SK-N-SH treated with all-trans-retinoic acid at 6 μM for 48 hours (cell line): ENCODE measurements around the gene SERPINB4.
"Not testable (repeated sequence)": the region's sequence is repeated elsewhere in the genome, so short reads cannot be mapped to it uniquely, and the experiment has no call there.

Experiments
- ATAC-seq: fragments of 200-7000 bp; cut with Tn5 transposase; 3 replicates; pipeline ENCODE4 v1.9.1; 2020; ENCODE audit warnings: mild to moderate bottlenecking, moderate library complexity
- ARNTL ChIP-seq: fragments of 450-650 bp; formaldehyde crosslinking; IDR thresholded peaks from 2 replicates; pipeline ENCODE4 v1.5.0; 2020; ENCODE audit warnings: low read depth, mild to moderate bottlenecking, moderate library complexity, borderline replicate concordance
- BACH2 ChIP-seq: fragments of 250-450 bp; sonication (Bioruptor Pico); IDR thresholded peaks from 2 replicates; pipeline ENCODE4 v1.9.0; 2021; ENCODE audit warnings: mild to moderate bottlenecking, borderline replicate concordance
- CSDC2 ChIP-seq: fragments of 250-450 bp; sonication (Bioruptor Pico); IDR thresholded peaks from 2 replicates; pipeline ENCODE4 v1.5.0; 2020; ENCODE audit warnings: mild to moderate bottlenecking, moderate library complexity
- ESRRG ChIP-seq: fragments of 250-450 bp; sonication (Bioruptor Pico); IDR thresholded peaks from 2 replicates; pipeline ENCODE4 v1.6.1; 2021; ENCODE audit warnings: mild to moderate bottlenecking
- GLIS3 ChIP-seq: fragments of 250-450 bp; sonication (Bioruptor Pico); IDR thresholded peaks from 2 replicates; pipeline ENCODE4 v1.5.0; 2020; ENCODE audit warnings: mild to moderate bottlenecking, moderate library complexity
- ISL1 ChIP-seq: fragments of 250-450 bp; sonication (Bioruptor Pico); IDR thresholded peaks from 2 replicates; pipeline ENCODE4 v2.1.2; 2022; ENCODE audit warnings: mild to moderate bottlenecking, moderate library complexity
- OSR1 ChIP-seq: fragments of 250-450 bp; sonication (Bioruptor Pico); IDR thresholded peaks from 2 replicates; pipeline ENCODE4 v1.8.0; 2022; ENCODE audit warnings: moderate library complexity, mild to moderate bottlenecking, inconsistent platforms
- PPARA ChIP-seq: fragments of 250-450 bp; sonication (Bioruptor Pico); IDR thresholded peaks from 2 replicates; pipeline ENCODE4 v1.5.0; 2020; ENCODE audit warnings: mild to moderate bottlenecking, borderline replicate concordance
- RARB ChIP-seq: fragments of 250-450 bp; sonication (Bioruptor Pico); IDR thresholded peaks from 2 replicates; pipeline ENCODE4 v1.8.0; 2021; ENCODE audit warnings: mild to moderate bottlenecking, moderate library complexity
- TOX ChIP-seq: fragments of 250-450 bp; sonication (Bioruptor Pico); IDR thresholded peaks from 2 replicates; pipeline ENCODE4 v1.8.0; 2021; ENCODE audit warnings: mild to moderate bottlenecking, moderate library complexity, borderline replicate concordance
- ZC3H10 ChIP-seq: fragments of 250-450 bp; sonication (Bioruptor Pico); IDR thresholded peaks from 2 replicates; pipeline ENCODE4 v1.5.1; 2021; ENCODE audit warnings: mild to moderate bottlenecking, moderate library complexity
- ZFP3 ChIP-seq: fragments of 250-450 bp; sonication (Bioruptor Pico); IDR thresholded peaks from 2 replicates; pipeline ENCODE4 v1.5.0; 2020; ENCODE audit warnings: mild to moderate bottlenecking, moderate library complexity
- ZNF70 ChIP-seq: fragments of 450-650 bp; formaldehyde crosslinking; IDR thresholded peaks from 2 replicates; pipeline ENCODE4 v1.5.0; 2020; ENCODE audit warnings: mild to moderate bottlenecking, moderate library complexity
- TF ChIP-seq, protein P1 (sequence below): fragments of 250-450 bp; sonication (Bioruptor Pico); IDR thresholded peaks from 2 replicates; pipeline ENCODE4 v1.5.0; 2020; ENCODE audit warnings: mild to moderate bottlenecking, moderate library complexity
- TF ChIP-seq, protein P2 (sequence below): fragments of 250-450 bp; sonication (Bioruptor Pico); IDR thresholded peaks from 2 replicates; pipeline ENCODE4 v1.8.0; 2020; ENCODE audit warnings: mild to moderate bottlenecking, moderate library complexity, borderline replicate concordance
- TF ChIP-seq, protein P3 (sequence below): fragments of 250-450 bp; sonication (Bioruptor Pico); IDR thresholded peaks from 2 replicates; pipeline ENCODE4 v1.5.1; 2020; ENCODE audit warnings: low read depth, mild to moderate bottlenecking, moderate library complexity
- TF ChIP-seq, protein P4 (sequence below): fragments of 250-450 bp; sonication (Bioruptor Pico); IDR thresholded peaks from 2 replicates; pipeline ENCODE4 v1.8.0; 2021; ENCODE audit warnings: low read depth, mild to moderate bottlenecking, moderate library complexity, borderline replicate concordance

SERPINB4 gene

DNA sequence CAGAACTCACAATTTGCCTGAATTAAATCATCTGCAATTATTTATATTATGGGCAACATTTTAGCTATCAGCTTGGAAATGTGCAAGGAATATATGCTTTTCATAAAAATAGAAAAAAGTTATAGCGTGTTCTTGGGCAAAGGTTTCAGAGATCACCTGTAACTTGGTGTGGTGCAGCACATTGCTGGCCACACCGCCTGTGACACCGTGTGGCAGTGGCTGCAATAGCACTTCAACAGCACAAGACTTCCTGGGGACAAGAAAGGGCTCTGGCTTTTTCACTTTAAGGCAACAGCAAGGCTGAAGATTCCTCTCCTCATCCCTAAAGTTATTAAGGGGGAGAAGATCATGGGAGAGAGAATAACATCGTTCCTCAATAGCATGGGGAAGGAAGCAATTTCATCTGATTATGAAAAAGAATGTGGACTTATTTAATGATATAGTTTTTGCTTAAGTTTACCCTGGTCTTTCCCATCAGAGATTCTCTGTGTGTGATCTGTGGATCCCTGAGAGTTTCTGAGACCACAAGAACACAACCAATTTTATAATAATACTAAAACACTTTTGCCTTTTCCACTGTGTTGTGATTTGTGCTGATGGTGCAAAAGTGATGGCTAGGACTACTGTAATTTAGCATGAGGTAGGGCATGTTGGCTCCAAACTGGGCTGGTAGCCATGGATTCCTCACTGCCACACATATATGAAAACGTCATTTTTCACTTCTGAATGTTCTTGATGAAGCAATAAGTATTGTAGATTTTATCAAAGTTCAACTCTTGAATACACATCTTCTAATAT, 32.7 kb upstream of the SERPINB4 start (continued):
- TF ChIP-seq, protein P1, sequence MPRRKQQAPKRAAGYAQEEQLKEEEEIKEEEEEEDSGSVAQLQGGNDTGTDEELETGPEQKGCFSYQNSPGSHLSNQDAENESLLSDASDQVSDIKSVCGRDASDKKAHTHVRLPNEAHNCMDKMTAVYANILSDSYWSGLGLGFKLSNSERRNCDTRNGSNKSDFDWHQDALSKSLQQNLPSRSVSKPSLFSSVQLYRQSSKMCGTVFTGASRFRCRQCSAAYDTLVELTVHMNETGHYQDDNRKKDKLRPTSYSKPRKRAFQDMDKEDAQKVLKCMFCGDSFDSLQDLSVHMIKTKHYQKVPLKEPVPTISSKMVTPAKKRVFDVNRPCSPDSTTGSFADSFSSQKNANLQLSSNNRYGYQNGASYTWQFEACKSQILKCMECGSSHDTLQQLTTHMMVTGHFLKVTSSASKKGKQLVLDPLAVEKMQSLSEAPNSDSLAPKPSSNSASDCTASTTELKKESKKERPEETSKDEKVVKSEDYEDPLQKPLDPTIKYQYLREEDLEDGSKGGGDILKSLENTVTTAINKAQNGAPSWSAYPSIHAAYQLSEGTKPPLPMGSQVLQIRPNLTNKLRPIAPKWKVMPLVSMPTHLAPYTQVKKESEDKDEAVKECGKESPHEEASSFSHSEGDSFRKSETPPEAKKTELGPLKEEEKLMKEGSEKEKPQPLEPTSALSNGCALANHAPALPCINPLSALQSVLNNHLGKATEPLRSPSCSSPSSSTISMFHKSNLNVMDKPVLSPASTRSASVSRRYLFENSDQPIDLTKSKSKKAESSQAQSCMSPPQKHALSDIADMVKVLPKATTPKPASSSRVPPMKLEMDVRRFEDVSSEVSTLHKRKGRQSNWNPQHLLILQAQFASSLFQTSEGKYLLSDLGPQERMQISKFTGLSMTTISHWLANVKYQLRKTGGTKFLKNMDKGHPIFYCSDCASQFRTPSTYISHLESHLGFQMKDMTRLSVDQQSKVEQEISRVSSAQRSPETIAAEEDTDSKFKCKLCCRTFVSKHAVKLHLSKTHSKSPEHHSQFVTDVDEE (CRISPR knock-in tag): no peak
- no peak for TF ChIP-seq ESRRG
- TF ChIP-seq, all 23 proteins: peak for 0

DNA sequence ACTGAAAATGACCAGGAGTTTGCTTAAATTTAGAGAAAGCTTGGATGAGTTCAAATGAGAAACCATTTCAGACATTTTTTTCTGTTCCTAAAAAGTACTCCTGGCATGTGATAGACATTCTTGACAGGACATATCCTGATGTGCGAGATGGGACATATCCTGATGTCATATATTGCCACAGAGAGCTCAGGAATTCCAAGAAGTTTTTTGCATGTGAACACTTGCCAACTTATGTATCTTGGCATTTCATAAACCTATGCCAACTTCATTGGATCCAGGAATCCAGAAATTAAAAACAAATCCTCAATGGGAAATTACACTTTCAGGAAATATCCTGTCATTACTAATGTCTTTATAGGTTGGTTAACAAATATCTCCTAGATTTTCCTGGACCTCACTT, 20.5 kb upstream of the SERPINB4 start:
- ATAC-seq: no peak
- TF ChIP-seq ZFP3 (CRISPR knock-in tag) (no peak), PPARA (no peak), GLIS3 (CRISPR knock-in tag) (no peak), OSR1 (CRISPR knock-in tag) (no peak), BACH2 (CRISPR knock-in tag) (no peak), RARB (CRISPR knock-in tag) (no peak), ISL1 (CRISPR knock-in tag) (no peak)
- TF ChIP-seq, protein P2, sequence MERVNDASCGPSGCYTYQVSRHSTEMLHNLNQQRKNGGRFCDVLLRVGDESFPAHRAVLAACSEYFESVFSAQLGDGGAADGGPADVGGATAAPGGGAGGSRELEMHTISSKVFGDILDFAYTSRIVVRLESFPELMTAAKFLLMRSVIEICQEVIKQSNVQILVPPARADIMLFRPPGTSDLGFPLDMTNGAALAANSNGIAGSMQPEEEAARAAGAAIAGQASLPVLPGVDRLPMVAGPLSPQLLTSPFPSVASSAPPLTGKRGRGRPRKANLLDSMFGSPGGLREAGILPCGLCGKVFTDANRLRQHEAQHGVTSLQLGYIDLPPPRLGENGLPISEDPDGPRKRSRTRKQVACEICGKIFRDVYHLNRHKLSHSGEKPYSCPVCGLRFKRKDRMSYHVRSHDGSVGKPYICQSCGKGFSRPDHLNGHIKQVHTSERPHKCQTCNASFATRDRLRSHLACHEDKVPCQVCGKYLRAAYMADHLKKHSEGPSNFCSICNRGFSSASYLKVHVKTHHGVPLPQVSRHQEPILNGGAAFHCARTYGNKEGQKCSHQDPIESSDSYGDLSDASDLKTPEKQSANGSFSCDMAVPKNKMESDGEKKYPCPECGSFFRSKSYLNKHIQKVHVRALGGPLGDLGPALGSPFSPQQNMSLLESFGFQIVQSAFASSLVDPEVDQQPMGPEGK: no peak
- TF ChIP-seq, protein P3, sequence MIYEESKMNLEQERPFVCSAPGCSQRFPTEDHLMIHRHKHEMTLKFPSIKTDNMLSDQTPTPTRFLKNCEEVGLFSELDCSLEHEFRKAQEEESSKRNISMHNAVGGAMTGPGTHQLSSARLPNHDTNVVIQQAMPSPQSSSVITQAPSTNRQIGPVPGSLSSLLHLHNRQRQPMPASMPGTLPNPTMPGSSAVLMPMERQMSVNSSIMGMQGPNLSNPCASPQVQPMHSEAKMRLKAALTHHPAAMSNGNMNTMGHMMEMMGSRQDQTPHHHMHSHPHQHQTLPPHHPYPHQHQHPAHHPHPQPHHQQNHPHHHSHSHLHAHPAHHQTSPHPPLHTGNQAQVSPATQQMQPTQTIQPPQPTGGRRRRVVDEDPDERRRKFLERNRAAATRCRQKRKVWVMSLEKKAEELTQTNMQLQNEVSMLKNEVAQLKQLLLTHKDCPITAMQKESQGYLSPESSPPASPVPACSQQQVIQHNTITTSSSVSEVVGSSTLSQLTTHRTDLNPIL: no peak
- TF ChIP-seq, protein P4, sequence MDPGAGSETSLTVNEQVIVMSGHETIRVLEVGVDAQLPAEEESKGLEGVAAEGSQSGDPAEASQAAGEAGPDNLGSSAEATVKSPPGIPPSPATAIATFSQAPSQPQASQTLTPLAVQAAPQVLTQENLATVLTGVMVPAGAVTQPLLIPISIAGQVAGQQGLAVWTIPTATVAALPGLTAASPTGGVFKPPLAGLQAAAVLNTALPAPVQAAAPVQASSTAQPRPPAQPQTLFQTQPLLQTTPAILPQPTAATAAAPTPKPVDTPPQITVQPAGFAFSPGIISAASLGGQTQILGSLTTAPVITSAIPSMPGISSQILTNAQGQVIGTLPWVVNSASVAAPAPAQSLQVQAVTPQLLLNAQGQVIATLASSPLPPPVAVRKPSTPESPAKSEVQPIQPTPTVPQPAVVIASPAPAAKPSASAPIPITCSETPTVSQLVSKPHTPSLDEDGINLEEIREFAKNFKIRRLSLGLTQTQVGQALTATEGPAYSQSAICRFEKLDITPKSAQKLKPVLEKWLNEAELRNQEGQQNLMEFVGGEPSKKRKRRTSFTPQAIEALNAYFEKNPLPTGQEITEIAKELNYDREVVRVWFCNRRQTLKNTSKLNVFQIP (CRISPR knock-in tag): no peak

DNA sequence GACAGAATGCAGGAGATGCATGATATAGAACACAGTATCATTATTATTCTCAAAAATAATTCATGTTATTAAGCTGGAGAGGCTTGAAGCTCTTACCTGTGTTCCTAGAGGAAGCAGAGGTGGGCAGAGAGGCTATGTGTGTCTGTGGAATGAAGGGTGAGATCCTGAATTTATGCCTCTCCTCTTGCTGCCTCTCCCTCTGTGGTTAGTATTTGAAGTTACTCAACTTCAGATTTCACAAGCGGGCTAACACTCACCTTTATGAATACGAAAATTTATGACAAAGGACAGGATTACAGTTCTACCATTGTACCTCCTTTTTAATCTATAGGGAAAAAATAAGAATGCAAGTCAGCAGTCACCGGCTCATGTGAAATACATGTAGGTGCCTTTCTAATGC, 17.7 kb upstream of the SERPINB4 start, which contains the start of gene SERPINB3:
Gene SERPINB3, minus strand, starts transcription at position 144 of the 400 bp plus-strand sequence. CDS start 677 bp downstream, outside the sequence.
- not testable (repeated sequence) for ATAC-seq

DNA sequence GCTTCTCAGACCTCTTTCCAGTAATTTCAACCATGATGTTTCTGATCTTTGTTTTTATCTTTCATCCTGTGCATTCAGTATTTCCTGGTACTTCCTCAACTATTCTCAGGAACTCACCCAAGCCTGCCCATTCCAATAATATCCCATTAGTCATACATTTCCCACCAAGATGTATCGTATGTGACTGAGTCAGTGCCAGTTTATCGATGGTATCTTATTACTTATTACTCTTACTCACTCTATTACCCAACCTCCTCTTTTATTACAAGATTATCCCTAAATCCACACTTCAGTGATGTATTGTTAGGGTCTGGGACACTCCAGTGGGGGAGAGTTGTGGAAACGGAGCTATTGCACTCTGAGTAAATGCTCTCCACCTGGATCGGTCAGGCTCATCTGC, 14.9 kb upstream of the SERPINB4 start:
- ATAC-seq: not testable (repeated sequence)

DNA sequence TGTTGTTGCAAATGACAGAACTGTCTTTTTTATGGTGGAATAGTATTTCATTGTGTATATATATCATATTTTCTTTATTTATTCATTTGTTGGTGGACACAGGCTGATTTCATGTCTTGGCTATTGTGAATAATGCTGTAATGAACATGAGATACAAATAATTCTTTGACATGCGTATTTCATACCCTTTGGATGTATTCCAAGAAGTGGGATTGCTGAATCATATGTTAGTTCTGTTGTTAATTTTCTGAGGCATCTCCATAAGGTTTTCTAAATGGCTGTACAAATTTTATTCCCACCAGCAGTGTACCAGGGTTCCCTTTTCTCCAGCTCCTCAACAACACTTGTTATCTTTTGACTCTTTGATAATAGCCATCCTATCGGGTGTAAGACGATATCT, 6.2 kb upstream of the SERPINB4 start:
- not testable (repeated sequence) for ATAC-seq

DNA sequence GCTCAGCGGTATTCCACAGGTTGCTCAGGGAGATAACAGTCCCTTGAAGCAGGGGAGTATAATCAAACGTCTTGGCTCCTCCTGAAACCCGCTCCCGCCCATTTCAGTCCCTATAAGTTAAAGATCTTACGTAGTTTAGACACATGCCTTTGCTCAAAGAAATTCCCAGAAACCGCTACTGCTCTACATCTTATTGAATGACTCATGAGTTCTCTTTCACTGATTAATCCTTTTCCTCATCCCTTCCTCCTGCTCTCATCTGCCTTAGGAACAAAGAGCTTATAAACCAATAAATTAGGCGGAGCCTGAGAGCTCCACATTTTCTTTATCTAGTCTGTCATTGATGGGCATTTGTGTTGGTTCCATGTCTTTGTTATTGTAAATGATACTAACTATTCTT, 4.2 kb upstream of the SERPINB4 start:
- ATAC-seq: no peak
- TF ChIP-seq PPARA: no peak
- TF ChIP-seq CSDC2 (CRISPR knock-in tag): no peak
- TF ChIP-seq ARNTL (CRISPR knock-in tag): no peak
- no peak for TF ChIP-seq RARB (CRISPR knock-in tag)

DNA sequence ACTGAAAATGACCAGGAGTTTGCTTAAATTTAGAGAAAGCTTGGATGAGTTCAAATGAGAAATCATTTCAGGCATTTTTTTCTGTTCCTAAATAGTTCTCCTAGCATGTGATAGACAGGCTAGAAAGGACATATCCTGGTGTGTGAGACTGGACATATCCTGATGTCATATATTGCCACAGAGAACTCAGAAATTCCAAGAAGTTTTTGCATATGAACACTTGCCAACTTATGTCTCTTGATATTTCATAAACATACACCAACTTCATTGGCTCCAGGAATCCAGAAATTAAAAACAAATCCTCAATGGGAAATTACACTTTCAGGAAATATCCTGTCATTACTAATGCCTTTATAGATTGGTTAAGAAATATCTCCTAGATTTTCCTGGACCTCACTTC, 2.9 kb upstream of the SERPINB4 start:
- ATAC-seq: no peak
- no peak for TF ChIP-seq CSDC2 (CRISPR knock-in tag)
- no peak for TF ChIP-seq OSR1 (CRISPR knock-in tag)
- no peak for TF ChIP-seq ZC3H10 (CRISPR knock-in tag)
- TF ChIP-seq, protein P1 (CRISPR knock-in tag): no peak
- no peak for TF ChIP-seq TOX
- TF ChIP-seq, protein P4 (CRISPR knock-in tag): no peak
- no peak for TF ChIP-seq ZNF70
- no peak for TF ChIP-seq ARNTL (CRISPR knock-in tag)

DNA sequence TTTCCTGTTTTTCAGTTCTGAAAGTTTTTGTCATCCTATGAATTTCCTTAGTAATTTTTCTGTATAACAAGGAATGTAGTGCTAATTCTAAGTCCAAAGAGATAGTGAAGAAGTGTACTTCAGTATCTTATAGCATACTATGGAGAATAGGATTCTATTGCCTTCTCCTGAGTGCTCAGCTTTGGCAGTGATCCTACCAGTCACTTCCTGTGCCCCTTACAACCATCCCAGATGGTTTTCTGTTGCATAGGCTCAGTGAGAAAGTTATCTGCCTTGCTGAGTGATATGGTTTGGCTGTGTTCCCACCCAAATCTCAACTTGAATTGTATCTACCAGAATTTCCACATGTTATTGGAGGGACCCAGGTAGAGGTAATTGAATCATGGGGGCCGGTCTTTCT, 638 bp upstream of the SERPINB4 start:
- not testable (repeated sequence) for ATAC-seq
